ENCODE data around the gene PTGFRN.

The PTGFRN gene

DNA sequence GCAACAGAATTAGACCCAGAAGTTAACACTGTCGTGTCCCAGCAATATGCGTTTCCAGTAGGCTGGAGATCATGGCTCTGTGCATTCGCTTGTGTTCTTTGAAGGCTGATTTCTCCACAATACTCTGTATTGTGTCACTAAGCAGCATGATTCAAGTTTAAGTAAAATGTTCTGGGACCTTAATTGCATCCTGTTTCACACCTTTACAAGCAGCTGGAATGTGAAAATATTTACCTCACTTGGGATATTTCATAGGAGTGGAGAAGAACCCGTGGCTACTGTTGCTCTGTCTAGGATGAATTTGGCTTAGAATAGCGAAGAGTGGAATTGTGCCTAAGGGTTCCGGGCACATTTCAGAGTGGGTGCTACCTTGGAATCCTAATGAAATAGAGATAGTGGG lies 6.3 kb downstream of the PTGFRN start:
- no peaks in the 10 kb centered on the region for H3K36me3 Mint-ChIP-seq
- DNase-seq (ENCODE audit: low spot score in 2 of 2) (no peak), ATAC-seq (ENCODE audit: low read depth) (no peak)
- no peaks in the 10 kb centered on the region for H3K9me3 Mint-ChIP-seq
- H3K27me3 Mint-ChIP-seq, result no peaks in the 10 kb centered on the region
- H3K4me1 Mint-ChIP-seq, result no peaks in the 10 kb centered on the region
- H3K4me3 Mint-ChIP-seq, result no peak overlapping the region
- no peak overlapping the region for H3K27ac Mint-ChIP-seq

DNA sequence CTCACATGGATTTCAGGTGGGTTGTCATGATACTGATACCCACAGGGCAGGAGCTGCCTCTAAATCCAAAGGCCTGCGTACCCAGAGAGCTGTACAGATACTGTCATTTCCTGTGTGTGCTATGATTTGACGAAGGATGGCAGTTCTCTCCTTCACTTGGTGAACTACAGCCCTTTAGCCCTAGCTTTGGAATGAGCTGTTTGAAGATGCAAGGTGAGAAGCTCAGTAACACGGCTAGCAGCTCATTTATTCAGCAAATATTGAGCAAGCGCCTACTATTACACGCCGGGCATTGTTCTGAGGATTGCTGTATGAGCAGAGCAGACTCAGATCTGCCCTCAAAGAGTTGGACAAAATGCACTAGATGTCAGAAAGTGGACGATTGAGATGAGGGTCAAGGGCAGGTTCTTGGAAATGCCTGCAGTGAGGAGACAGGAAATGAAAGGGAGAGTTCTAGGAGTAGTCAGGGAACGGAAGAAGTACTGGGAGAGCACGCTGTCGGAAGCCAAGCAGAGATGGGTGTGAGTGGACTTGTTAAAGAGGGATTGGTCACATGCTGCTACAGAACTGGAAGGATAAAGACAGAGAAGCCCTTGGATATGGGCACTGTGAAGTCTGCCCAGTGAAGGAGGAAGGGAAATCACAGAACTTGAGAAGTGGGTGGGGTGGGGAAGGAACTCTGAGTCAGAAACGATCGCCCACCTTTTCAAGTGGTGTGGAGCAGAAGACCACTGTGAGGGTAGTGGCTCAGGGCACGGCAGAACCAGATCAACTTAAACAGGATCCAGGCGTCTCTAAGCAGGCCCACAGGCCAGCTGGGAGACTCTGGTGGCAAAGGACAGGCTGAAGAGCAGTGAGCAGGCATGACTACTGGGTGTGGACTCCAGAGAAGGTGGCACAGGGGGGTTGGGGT lies 7.1 kb downstream of the PTGFRN start:
- Mint-ChIP-seq H3K27ac (no peak overlapping the region), H3K27me3 (peaks cover 3% of the 10 kb centered on the region), H3K36me3 (no peaks in the 10 kb centered on the region), H3K4me1 (no peaks in the 10 kb centered on the region), H3K4me3 (no peak overlapping the region), H3K9me3 (no peaks in the 10 kb centered on the region)
- ATAC-seq (ENCODE audit: low read depth) (no peak), DNase-seq (ENCODE audit: low spot score in 2 of 2) (no peak)

DNA sequence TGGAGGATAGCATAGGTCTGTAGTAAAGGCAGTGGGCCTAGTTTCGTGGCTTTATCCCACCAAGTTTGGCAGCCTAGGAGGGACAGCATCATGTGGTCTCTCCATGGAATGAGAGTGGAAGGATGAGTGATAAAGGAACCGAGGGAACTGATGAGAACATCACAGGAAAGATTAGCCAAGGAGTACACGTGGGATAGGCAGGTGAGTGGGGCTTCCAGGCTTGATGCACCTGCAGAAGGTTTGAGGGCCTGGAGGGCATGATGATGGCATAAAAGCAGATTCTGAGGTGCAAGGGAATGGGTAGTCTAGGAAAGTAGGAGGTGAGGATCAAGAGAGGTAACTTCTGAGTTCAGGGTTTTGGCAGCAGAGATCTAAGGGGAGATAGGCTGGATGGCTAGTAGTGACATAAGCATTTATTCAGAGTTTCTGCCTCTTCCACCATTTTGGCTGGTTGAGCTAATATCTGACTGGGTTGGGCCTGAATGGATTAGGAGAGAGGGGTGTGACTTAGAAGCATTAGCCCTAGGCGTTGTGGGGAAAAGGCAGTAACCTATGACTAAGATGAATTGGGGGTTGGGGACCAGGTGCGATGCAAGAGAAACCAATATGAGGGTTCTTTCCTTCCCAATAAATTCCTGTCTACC lies 9.1 kb downstream of the PTGFRN start:
- no peak overlapping the region for H3K4me3 Mint-ChIP-seq

DNA sequence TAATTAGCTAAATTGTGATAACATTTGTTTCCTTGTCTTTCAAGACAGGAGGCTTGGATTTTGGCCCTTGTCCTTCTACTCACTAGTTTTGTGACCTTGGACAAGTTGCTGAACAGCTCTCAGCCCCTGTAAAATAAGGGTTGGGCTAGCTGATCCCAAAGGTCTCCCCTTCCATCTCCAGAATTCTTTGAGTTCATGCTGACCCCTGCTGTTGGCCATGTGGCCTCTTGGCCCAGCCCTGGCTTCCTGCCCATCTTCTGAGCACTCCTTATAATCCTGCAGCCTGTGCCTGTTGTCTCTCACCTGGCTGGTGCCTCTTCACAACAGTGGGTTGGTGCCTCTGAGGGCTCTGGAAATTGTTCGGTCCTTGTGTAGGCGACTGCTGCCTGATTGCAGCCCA lies 10.1 kb downstream of the PTGFRN start:
- no peaks in the 10 kb centered on the region for H3K9me3 Mint-ChIP-seq
- no peak overlapping the region for H3K27ac Mint-ChIP-seq

More for the DNA sequence above, 9.1 kb downstream of the PTGFRN start:
- no peaks in the 10 kb centered on the region for H3K36me3 Mint-ChIP-seq
- no peak for DNase-seq (ENCODE audit: low spot score in 2 of 2)
- no peak overlapping the region for H3K27ac Mint-ChIP-seq
- no peaks in the 10 kb centered on the region for H3K9me3 Mint-ChIP-seq
- H3K4me1 Mint-ChIP-seq, result no peaks in the 10 kb centered on the region
- ATAC-seq (ENCODE audit: low read depth), result no peak
- H3K27me3 Mint-ChIP-seq, result peaks cover 4% of the 10 kb centered on the region

DNA sequence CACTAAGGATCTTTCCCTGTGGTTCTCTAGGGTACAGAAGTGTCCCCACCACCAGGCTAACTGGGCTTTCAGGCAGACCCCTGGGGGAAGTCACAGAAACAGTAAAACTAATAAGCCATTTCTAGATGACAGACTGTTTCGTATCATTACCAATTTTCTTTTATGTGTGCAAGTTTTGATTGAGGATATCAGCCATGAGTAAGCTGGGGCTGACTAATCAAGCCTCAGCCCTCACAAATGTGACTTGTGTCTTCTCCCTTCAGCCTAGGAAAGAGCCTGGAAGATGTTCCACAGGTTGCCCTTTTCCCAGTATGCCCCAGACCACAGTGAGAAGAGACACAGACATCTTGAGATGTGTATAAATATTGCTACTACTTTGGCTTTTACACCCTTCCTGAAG lies 10.5 kb downstream of the PTGFRN start:
- no peak overlapping the region for H3K27ac Mint-ChIP-seq
- ATAC-seq (ENCODE audit: low read depth), result no peak
- H3K4me3 Mint-ChIP-seq, result no peak overlapping the region

More for the DNA sequence above, 10.1 kb downstream of the PTGFRN start:
- Mint-ChIP-seq H3K4me3 (no peak overlapping the region), H3K36me3 (no peaks in the 10 kb centered on the region), H3K27me3 (peaks cover 6% of the 10 kb centered on the region), H3K4me1 (no peaks in the 10 kb centered on the region)
- DNase-seq (ENCODE audit: low spot score in 2 of 2), result no peak
- no peak for ATAC-seq (ENCODE audit: low read depth)

DNA sequence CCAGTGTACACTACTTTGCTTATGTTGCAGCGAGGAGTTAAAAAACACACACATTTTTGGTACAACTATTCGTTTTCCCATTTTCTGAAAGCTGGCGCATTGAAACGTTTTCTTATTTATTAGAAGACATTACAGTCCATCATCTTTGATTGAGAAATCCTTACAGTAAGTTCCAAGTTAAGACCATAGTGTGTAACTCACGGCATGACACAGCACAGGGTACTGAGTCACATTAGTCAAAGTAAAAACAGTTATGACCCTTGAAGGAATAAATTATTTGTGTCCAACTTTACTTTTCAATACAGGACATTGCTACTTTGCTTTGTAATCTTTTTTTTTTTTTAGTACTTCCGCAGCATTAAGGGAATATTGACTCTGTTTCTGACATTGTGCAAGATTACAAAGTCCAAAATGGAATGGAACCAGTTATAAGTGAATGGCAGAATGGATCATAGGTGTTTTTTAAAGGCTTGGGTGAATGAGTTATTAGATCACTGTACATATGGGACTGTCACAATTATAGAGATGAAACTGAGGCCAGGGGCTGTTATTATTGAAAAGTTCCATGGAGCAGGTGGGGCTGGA lies 11.7 kb downstream of the PTGFRN start:
- no peak overlapping the region for H3K4me3 Mint-ChIP-seq
- ATAC-seq (ENCODE audit: low read depth) (no peak), DNase-seq (ENCODE audit: low spot score in 2 of 2) (no peak)
- peaks cover 7% of the 10 kb centered on the region for H3K27me3 Mint-ChIP-seq
- no peaks in the 10 kb centered on the region for H3K36me3 Mint-ChIP-seq
- no peaks in the 10 kb centered on the region for H3K4me1 Mint-ChIP-seq
- no peaks in the 10 kb centered on the region for H3K9me3 Mint-ChIP-seq
- H3K27ac Mint-ChIP-seq, result no peak overlapping the region

More for the DNA sequence above, 10.5 kb downstream of the PTGFRN start:
- H3K9me3 Mint-ChIP-seq, result no peaks in the 10 kb centered on the region
- no peak for DNase-seq (ENCODE audit: low spot score in 2 of 2)
- peaks cover 7% of the 10 kb centered on the region for H3K27me3 Mint-ChIP-seq
- H3K36me3 Mint-ChIP-seq, result no peaks in the 10 kb centered on the region
- no peaks in the 10 kb centered on the region for H3K4me1 Mint-ChIP-seq

GRCh38 chr1:116921937-116922336 lies 12.2 kb downstream of the PTGFRN start:
- H3K36me3 Mint-ChIP-seq, result no peaks in the 10 kb centered on the region
- DNase-seq (ENCODE audit: low spot score in 2 of 2) (no peak), ATAC-seq (ENCODE audit: low read depth) (no peak)
- H3K27ac Mint-ChIP-seq, result no peak overlapping the region
- H3K9me3 Mint-ChIP-seq, result no peaks in the 10 kb centered on the region
- no peak overlapping the region for H3K4me3 Mint-ChIP-seq
- peaks cover 7% of the 10 kb centered on the region for H3K27me3 Mint-ChIP-seq
- no peaks in the 10 kb centered on the region for H3K4me1 Mint-ChIP-seq

- peaks cover 7% of the 10 kb centered on the region for H3K27me3 Mint-ChIP-seq
- H3K36me3 Mint-ChIP-seq, result no peaks in the 10 kb centered on the region
- no peak overlapping the region for H3K27ac Mint-ChIP-seq
- DNase-seq (ENCODE audit: low spot score in 2 of 2), result no peak
- H3K9me3 Mint-ChIP-seq, result no peaks in the 10 kb centered on the region
- no peak overlapping the region for H3K4me3 Mint-ChIP-seq
- no peaks in the 10 kb centered on the region for H3K4me1 Mint-ChIP-seq
- ATAC-seq (ENCODE audit: low read depth), result no peak
Measured at GRCh38 chr1:116923421-116923820, 13.7 kb downstream of the PTGFRN start.

GRCh38 chr1:116927049-116927798 lies 17.5 kb downstream of the PTGFRN start:
- no peaks in the 10 kb centered on the region for H3K9me3 Mint-ChIP-seq
- no peak overlapping the region for H3K4me3 Mint-ChIP-seq
- H3K36me3 Mint-ChIP-seq, result no peaks in the 10 kb centered on the region
- ATAC-seq (ENCODE audit: low read depth) (no peak), DNase-seq (ENCODE audit: low spot score in 2 of 2) (no peak)
- H3K4me1 Mint-ChIP-seq, result no peaks in the 10 kb centered on the region
- H3K27ac Mint-ChIP-seq, result no peak overlapping the region
- peaks cover 5% of the 10 kb centered on the region for H3K27me3 Mint-ChIP-seq

DNA sequence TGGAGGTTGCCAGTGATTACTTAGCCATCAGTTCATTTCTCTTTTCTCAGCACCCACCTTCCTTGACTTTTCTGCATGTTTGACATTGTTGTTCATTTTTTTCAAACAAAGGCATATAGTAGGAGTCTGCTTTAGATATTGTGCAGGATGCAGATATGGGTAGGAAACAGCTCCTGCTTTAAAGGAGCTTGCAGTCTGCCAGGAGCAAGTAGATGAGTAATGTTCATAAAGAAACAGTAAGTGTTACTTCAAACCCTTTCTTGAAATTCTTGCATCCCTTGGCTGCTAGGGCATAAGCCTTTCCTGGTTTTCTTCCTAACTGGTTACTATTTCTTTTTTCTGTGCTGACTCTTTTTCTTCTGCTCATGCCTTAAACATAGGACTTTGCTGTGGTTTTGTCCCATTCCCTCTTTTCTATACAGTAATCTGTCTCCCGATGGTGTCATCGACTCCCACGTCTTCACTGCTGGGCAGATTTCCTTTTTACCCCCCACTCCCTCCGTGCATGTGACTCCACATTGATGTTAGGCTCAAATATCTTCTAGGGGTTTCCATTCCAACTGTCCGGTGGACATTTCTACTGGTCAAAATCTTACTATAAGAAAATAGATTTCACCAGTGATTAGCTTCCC lies 20.4 kb downstream of the PTGFRN start:
- Mint-ChIP-seq H3K4me3 (no peak overlapping the region), H3K4me1 (no peaks in the 10 kb centered on the region), H3K27ac (no peak overlapping the region), H3K9me3 (no peaks in the 10 kb centered on the region), H3K36me3 (no peaks in the 10 kb centered on the region), H3K27me3 (no peaks in the 10 kb centered on the region)
- no peak for DNase-seq (ENCODE audit: low spot score in 2 of 2)
- no peak for ATAC-seq (ENCODE audit: low read depth)

- Mint-ChIP-seq H3K36me3 (no peaks in the 10 kb centered on the region), H3K9me3 (no peaks in the 10 kb centered on the region), H3K4me3 (no peak overlapping the region), H3K4me1 (no peaks in the 10 kb centered on the region), H3K27ac (no peak overlapping the region), H3K27me3 (peaks cover under 1% of the 10 kb centered on the region)
- DNase-seq (ENCODE audit: low spot score in 2 of 2) (no peak), ATAC-seq (ENCODE audit: low read depth) (no peak)
Measured at GRCh38 chr1:116931016-116931918, 21.6 kb downstream of the PTGFRN start.

GRCh38 chr1:116933606-116934515 lies 24.1 kb downstream of the PTGFRN start:
- H3K27me3 Mint-ChIP-seq, result peaks cover 10% of the 10 kb centered on the region
- no peak overlapping the region for H3K4me3 Mint-ChIP-seq
- DNase-seq (ENCODE audit: low spot score in 2 of 2) (no peak), ATAC-seq (ENCODE audit: low read depth) (no peak)
- H3K9me3 Mint-ChIP-seq, result no peaks in the 10 kb centered on the region
- no peaks in the 10 kb centered on the region for H3K4me1 Mint-ChIP-seq
- no peaks in the 10 kb centered on the region for H3K36me3 Mint-ChIP-seq
- H3K27ac Mint-ChIP-seq, result no peak overlapping the region
